WTC11 (cell line): ENCODE data around the gene GALNT17. TPM values are rescaled to one million over a fixed set of nuclear protein-coding genes. Genes with fewer than 3 reads are reported as not detected.

ENCODE experiments used
- microRNA-seq: library from miRNA; unstranded; fragments of <30 nt; microRNA quantifications from one replicate; pipeline ENCODE4 v1.2.0, GENCODE V29; 2022; ENCODE audit warnings: borderline number of aligned reads
- total RNA-seq: library from RNA; stranded (reverse); gene quantifications from 3 replicates; pipeline ENCODE4 v1.2.3, GENCODE V29; 2021

Gene GALNT17
- total RNA-seq, 1 experiment from 2014 or later: 61.1 TPM

Small RNA genes within 50 kb of the gene (microRNA-seq; reads per million reads assigned to microRNA genes)
- gene MIR3914-1 (not detected), gene MIR3914-2 (not detected)
